HFF-Myc (cell line): ENCODE data around the gene XRCC1.
"Not testable (repeated sequence)": the region's sequence is repeated elsewhere in the genome, so short reads cannot be mapped to it uniquely, and the experiment has no call there.

Experiments used
- DNase-seq: peaks from one replicate; pipeline ENCODE4 v3.0.0-alpha.2; 2011; ENCODE audit warnings: low read depth; ENCODE audit errors: extremely low read depth
- H3K4me3 ChIP-seq: replicated peaks from 2 replicates; pipeline ENCODE4 v1.5.1; 2011; ENCODE audit warnings: low read depth, mild to moderate bottlenecking, control low read depth, low read length
- TF ChIP-seq, protein P1 (sequence below): IDR thresholded peaks from 2 replicates; pipeline ENCODE4 v1.5.1; 2012; ENCODE audit warnings: mild to moderate bottlenecking, low read depth, low read length, control low read depth; ENCODE audit errors: missing control alignments

XRCC1 gene

DNA sequence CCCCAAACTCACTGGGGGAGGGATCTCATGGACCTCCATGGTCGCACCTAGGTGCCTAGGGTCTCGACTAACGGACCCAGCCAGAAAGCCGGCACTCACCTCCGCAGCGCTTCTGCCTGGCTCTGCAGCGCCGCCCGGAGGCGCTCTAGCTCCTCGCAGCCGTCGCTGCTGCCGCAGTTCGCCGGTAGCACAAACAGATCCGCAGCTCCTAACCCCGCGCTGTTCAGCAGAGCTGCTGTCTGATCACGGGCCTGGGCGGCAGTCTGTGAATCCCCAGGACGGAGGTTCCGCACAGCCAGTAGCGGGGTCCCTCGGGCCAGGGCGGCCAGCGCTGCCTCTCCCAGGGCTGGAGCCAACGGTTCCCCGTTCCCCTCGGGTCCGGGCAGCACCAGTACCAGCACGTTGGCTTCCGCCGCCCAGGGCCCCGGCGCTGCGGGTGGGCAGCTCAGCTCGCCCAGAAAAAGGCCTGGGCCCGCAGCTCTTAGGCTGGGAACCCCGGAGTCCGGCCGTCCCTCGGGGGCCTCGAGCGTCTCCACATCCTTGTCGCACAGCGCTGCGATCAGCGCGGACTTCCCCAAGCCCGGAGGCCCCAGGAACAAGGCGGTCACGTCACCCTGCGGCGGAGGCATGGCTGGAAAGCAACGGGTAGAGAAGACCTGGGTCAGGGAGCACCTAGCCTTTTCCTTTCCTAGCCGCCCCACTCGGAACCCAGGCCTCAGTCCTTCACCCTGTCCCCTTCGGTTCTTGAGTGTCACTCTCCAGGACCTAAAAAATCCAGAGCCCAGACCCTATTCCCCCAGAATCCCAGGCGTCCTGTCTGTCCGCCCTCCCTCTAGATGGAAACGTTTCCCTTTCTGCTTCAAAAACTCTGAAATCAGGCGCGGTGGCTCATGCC lies 19.6 kb upstream of the XRCC1 start:
- H3K4me3 ChIP-seq: peak overlapping the region; percentile 72
- TF ChIP-seq, protein P1, sequence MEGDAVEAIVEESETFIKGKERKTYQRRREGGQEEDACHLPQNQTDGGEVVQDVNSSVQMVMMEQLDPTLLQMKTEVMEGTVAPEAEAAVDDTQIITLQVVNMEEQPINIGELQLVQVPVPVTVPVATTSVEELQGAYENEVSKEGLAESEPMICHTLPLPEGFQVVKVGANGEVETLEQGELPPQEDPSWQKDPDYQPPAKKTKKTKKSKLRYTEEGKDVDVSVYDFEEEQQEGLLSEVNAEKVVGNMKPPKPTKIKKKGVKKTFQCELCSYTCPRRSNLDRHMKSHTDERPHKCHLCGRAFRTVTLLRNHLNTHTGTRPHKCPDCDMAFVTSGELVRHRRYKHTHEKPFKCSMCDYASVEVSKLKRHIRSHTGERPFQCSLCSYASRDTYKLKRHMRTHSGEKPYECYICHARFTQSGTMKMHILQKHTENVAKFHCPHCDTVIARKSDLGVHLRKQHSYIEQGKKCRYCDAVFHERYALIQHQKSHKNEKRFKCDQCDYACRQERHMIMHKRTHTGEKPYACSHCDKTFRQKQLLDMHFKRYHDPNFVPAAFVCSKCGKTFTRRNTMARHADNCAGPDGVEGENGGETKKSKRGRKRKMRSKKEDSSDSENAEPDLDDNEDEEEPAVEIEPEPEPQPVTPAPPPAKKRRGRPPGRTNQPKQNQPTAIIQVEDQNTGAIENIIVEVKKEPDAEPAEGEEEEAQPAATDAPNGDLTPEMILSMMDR: peak; percentile 89
- no peak for DNase-seq

DNA sequence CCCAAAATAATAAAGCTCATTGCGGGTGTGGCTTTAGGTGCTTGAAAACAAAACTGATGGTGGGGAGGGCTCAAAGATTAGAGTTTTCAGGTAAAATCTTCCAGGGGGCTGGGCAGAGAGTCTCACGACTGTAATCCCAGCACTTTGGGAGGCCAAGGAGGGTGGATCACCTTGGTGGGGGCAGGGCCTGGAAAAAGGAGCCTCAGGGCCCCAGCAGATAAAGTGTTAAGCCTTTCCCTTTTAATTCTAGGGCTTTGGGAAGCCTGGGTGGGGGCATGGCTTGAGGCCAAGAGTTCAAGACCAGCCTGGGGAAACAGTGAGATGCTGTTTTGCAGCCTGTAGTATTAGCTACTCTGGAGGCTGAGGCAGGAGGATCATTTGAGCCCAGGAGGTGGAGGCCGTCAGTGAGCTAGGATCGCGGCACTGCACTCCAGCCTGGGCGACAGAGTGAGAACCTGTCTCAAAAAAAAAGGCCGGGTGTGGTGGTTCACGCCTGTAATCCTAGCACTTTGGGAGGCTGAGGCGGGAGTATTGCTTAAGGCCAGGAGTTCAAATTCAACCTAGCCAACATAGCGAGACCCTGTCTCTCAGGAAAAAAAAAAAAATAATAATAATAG lies 18.9 kb upstream of the XRCC1 start:
- TF ChIP-seq, protein P1: no peak
- H3K4me3 ChIP-seq: peak overlapping the region; percentile 72

DNA sequence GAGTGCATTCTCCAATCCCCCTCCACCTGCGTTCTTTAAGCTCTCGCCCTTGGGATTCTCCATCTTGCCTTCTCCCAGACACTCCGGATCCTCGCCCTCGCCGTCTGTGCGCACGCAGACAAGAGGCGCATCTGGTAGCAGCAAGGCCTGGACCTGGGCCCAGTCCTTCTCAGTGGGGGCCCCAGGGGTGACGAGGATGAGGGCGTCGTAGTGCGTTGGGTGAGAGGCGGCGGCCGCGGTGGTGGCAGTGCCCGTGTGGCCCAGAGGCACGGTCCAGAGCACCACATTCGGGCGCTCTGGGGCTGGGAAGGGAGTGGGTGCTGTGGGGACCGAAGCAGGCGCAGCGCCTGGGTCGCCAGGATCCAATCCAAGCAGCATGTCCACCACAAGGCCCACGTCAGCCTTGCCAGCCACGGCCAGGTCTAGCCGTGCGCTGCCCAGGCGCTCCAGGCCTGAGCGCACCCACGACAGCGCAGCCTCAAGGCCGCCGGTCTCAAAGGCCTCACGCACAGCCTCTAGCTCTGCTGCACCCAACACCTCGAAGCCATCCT lies 17.5 kb upstream of the XRCC1 start:
- no peak for DNase-seq
- no peak overlapping the region for H3K4me3 ChIP-seq
- TF ChIP-seq, protein P1: no peak

More for the DNA sequence above, 18.9 kb upstream of the XRCC1 start:
- DNase-seq: no peak

DNA sequence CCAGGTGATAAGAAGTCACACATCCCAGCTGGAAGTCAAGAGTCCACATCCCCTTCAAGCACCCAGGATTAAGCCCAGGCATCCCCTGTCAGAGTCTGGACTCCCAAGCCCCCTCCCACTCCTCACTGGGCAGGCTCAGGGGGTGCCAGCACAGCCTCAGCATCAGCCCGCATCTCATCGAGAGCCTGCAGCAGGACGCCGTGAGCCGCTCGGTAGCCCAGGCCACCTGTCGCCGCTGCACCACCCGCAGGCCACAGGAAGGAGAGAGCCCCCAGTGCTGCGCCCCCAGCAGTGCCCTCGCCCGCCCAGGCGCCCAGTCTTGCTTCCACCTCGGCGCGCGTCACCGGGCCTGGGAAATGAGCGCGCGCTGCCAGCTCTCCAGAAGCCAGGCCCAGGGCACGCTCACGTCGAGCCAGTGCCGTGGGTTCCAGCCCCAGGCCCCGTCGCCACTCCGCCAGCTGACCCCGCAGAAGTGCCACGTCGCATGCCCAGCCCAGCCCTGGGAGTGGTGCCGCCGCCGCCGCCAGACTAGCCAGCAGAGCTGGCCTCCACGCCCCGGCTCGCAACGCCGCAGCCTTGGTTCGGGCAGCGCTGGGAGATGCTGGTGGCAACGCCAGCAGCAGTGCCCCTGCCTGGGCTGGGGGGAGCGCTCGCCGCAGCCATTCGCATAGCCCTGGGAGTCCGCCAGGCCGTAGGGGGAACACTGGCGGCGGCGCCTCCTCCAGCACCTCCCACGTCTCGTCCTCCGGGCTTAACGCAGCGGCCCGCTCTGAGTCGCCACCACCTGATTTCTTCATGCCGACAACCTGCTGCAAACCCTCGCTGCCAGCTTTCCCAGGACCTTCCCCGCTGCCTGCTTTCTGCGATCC lies 16.8 kb upstream of the XRCC1 start:
- TF ChIP-seq, protein P1: no peak

DNA sequence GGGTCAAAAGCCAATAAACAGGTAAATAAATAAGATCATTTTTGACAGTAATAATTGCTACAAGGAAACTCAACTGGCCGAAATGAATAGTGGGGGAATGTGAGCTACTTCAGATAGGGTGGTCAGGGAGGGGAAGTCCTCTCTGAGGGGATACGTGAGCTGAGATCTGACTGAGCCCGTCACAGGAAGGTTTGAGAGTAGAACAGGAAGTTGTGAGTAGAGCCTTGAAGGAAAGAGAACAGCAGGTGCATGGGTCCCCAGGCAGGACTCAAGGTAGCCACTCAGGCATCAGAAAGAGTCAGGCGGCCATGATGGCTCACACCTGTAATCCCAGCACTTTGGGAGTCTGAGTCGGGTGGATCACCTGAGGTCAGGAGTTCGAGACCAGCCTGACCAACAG lies 14.4 kb upstream of the XRCC1 start:
- TF ChIP-seq, protein P1: no peak
- no peak for DNase-seq
- H3K4me3 ChIP-seq: no peak overlapping the region

More for the DNA sequence above, 16.8 kb upstream of the XRCC1 start:
- no peak overlapping the region for H3K4me3 ChIP-seq
- DNase-seq: no peak

DNA sequence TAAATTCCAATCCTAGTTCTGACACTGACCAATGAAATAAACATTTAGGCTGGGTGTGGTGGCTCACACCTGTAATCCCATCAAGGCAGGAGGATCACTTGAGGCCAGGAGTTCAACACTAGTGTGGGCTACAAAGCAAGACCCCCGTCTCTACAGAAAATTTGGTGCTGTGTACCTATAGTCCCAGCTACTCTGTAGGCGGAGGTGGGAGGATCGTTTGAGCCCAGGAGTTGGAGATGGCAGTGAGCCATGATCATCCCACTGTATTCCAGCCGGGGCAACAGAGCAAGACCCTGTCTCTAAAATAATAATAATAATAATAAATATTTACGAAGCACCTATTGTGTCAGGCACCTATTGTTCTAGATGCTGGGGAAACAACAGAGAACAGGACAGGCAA lies 13.9 kb upstream of the XRCC1 start:
- DNase-seq: no peak
- TF ChIP-seq, protein P1: no peak
- no peak overlapping the region for H3K4me3 ChIP-seq

DNA sequence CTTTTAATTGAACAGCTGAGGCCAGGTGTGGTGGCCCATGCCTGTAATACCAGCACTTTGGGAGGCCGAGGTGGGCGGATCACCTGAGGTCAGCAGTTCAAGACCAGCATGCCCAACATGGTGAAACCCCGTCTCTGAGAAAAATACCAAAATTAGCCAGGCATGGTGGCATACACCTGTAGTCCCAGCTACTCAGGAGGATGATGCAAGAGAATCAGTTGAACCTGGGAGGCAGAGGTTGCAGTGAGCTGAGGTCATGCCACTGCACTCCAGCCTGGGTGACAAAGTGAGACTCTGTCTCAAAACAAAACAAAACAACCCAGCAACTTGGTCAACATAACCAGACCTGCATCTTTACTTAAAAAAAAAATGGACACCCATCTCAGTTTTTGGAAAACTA lies 11.7 kb upstream of the XRCC1 start:
- not testable (repeated sequence) for DNase-seq, H3K4me3 ChIP-seq
